ENCODE data around the gene ZSWIM1. TPM values are rescaled to one million over a fixed set of nuclear protein-coding genes. Genes with fewer than 3 reads are reported as not detected.

ZSWIM1 gene
- total and polyA plus RNA-seq, 2 of the 13 experiments (the other 11 are each of a cell fraction or from before 2014, with no cell fraction given), result 9.5 to 11.7 TPM

GRCh38 chr20:45863543-45864470, 17.2 kb upstream of the ZSWIM1 start (continued):
- TF ChIP-seq HIC2 (CRISPR knock-in tag; IDR thresholded peaks at IDR 0.05; ENCODE audit: low read depth) (no peak), THAP9 (CRISPR knock-in tag; IDR thresholded peaks at IDR 0.05; ENCODE audit: borderline replicate concordance) (peak; percentile 62; the same call in 1 of the 2 replicates), HOXA3 (CRISPR knock-in tag; IDR thresholded peaks at IDR 0.05) (peak; percentile 56; the same call in 1 of the 2 replicates), KLF11 (CRISPR knock-in tag; IDR thresholded peaks at IDR 0.05) (no peak; the same call in 1 of the 2 replicates), ZFP91 (CRISPR knock-in tag; IDR thresholded peaks at IDR 0.05; ENCODE audit: borderline replicate concordance) (no peak), ZNF713 (CRISPR knock-in tag; IDR thresholded peaks at IDR 0.05) (0 out of 2 replicates have a peak, but pooled peaks have one; percentile 41), SALL1 (CRISPR knock-in tag; IDR thresholded peaks at IDR 0.05) (peak; percentile 74), ADNP (CRISPR knock-in tag; IDR thresholded peaks at IDR 0.05) (peak; percentile 78), ZNF414 (CRISPR knock-in tag; IDR thresholded peaks at IDR 0.05) (0 out of 2 replicates have a peak, but pooled peaks have one; percentile 45), FOXA3 (CRISPR knock-in tag; IDR thresholded peaks at IDR 0.05) (peak; percentile 89), U2AF1 (optimal IDR thresholded peaks at IDR 0.05; ENCODE audit: low read depth, low read length) (no peak), YY1 (IDR thresholded peaks at IDR 0.05; ENCODE audit: insufficient read depth, insufficient replicate concordance, low read depth, low read length) (no peak), PITX1 (CRISPR knock-in tag; IDR thresholded peaks at IDR 0.05) (peak; percentile 53; the same call in 1 of the 2 replicates), NRL (CRISPR knock-in tag; IDR thresholded peaks at IDR 0.05; ENCODE audit: borderline replicate concordance) (no peak), BCLAF1 (IDR thresholded peaks at IDR 0.05) (no peak), BCL6 (CRISPR knock-in tag; IDR thresholded peaks at IDR 0.05) (peak; percentile 72), TCF7L2 (IDR thresholded peaks at IDR 0.05; ENCODE audit: low read depth, low read length) (no peak), SMC3 (IDR thresholded peaks at IDR 0.05; ENCODE audit: low read length) (peak; percentile 33; the same call in 1 of the 2 replicates), THAP11 (CRISPR knock-in tag; IDR thresholded peaks at IDR 0.05) (peak; percentile 38; the same call in 1 of the 2 replicates)
